SU-DHL-6 (cell line): ENCODE data around the gene SNX6.

Experiments used
- H2AFZ ChIP-seq: fragments of 200-600 bp; sonication (generic); 2 replicates; pipeline ENCODE4 v1.6.1; 2014; ENCODE audit warnings: low read depth, mild to moderate bottlenecking, moderate library complexity, mixed read lengths, antibody characterized with exemption, low read length; ENCODE audit not compliant: severe bottlenecking
- H3F3A ChIP-seq: fragments of 200-600 bp; shearing (Covaris generic); 2 replicates; pipeline ENCODE4 v1.6.0; 2016; ENCODE audit warnings: antibody characterized with exemption, mild to moderate bottlenecking; ENCODE audit not compliant: insufficient read depth
- H3K27ac ChIP-seq: fragments of 200-600 bp; sonication (generic); 2 replicates; pipeline ENCODE4 v1.5.1; 2016; ENCODE audit warnings: low read depth, mild to moderate bottlenecking, low read length, moderate library complexity, mixed read lengths
- H3K27me3 ChIP-seq: fragments of 200-600 bp; sonication (generic), shearing (Covaris generic); 2 replicates; pipeline ENCODE4 v1.6.0; 2014; ENCODE audit warnings: mild to moderate bottlenecking, low read length
- H3K36me3 ChIP-seq: fragments of 200-600 bp; sonication (generic); 2 replicates; pipeline ENCODE4 v1.6.1; 2014; ENCODE audit warnings: mild to moderate bottlenecking, low read length, mixed read lengths
- H3K4me2 ChIP-seq: fragments of 300-600, 200-600 bp; shearing (Covaris generic), sonication (generic); 2 replicates; pipeline ENCODE4 v1.6.0; 2014; ENCODE audit warnings: low read length, low read depth, mild to moderate bottlenecking; ENCODE audit not compliant: poor library complexity, severe bottlenecking
- H3K4me3 ChIP-seq: fragments of 200-600 bp; sonication (generic); 2 replicates; pipeline ENCODE4 v1.5.1; 2014; ENCODE audit warnings: antibody characterized with exemption, low read length, mild to moderate bottlenecking, mixed read lengths; ENCODE audit not compliant: insufficient read depth, poor library complexity, severe bottlenecking
- H3K79me2 ChIP-seq: fragments of 200-600 bp; sonication (generic); 2 replicates; pipeline ENCODE4 v1.6.1; 2014; ENCODE audit warnings: mild to moderate bottlenecking, low read length, moderate library complexity; ENCODE audit not compliant: insufficient read depth
- H3K9ac ChIP-seq: fragments of 200-600 bp; sonication (generic); 2 replicates; pipeline ENCODE4 v1.7.0; 2014; ENCODE audit warnings: mild to moderate bottlenecking, low read length
- H3K9me2 ChIP-seq: fragments of 200-600 bp; sonication (generic); replicated peaks from 2 replicates; pipeline ENCODE4 v1.6.1; 2014; ENCODE audit warnings: low read length; ENCODE audit not compliant: insufficient read depth
- H3K9me3 ChIP-seq: fragments of 200-600 bp; sonication (generic); 2 replicates; pipeline ENCODE4 v1.6.1; 2014; ENCODE audit warnings: low read length, mixed read lengths; ENCODE audit not compliant: insufficient read depth
- H4K20me1 ChIP-seq: fragments of 200-600 bp; sonication (generic); 2 replicates; pipeline ENCODE4 v1.6.1; 2014; ENCODE audit warnings: low read depth, mild to moderate bottlenecking, antibody characterized with exemption, low read length, moderate library complexity, mixed read lengths
- EZH2phosphoT487 ChIP-seq: fragments of 200-600 bp; sonication (generic), shearing (Covaris generic); conservative IDR thresholded peaks from 2 replicates; pipeline ENCODE4 v1.6.1; 2018; ENCODE audit warnings: mild to moderate bottlenecking, antibody characterized with exemption, low read length, moderate library complexity, mixed read lengths
- TF ChIP-seq, protein P1 (sequence below): fragments of 200-600 bp; sonication (generic); IDR thresholded peaks from one replicate; pipeline ENCODE4 v1.5.1; 2017; ENCODE audit warnings: antibody characterized with exemption, mild to moderate bottlenecking, low read length, moderate library complexity; ENCODE audit not compliant: insufficient read depth, poor library complexity, severe bottlenecking

The SNX6 gene

DNA sequence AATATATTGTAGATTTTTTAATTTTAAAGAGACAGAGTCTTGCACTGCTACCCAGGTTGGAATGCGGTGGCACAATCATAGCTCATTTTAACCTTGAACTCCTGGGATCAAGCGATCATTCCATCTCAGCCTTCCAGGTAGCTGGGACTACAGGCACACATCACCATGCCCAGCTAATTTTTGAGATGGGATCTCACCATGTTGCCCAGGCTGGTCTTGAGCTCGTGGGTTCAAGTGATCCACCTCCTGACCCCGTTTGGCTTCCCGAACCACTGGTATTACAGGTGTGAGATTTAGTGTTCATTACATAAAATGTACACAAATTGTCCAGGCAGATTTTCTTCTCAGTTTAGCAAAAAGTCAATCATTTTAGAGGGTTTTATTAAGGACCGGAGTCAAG lies 13.6 kb downstream of the SNX6 start:
- Histone ChIP-seq H3K9me2 (no peaks in the 10 kb centered on the region), H3K27me3 (no peaks in the 10 kb centered on the region), H3K36me3 (no peaks in the 10 kb centered on the region; the same call in 1 of the 2 replicates), H3K9ac (no peak overlapping the region), H3K79me2 (peaks cover 4% of the 10 kb centered on the region; the same call in 1 of the 2 replicates), H4K20me1 (no peaks in the 10 kb centered on the region), H2AFZ (no peak overlapping the region), H3K4me2 (no peak overlapping the region), H3K4me3 (no peak overlapping the region), H3F3A (no peaks in the 10 kb centered on the region), H3K27ac (no peak overlapping the region), H3K9me3 (no peaks in the 10 kb centered on the region)
- TF ChIP-seq, protein P1, sequence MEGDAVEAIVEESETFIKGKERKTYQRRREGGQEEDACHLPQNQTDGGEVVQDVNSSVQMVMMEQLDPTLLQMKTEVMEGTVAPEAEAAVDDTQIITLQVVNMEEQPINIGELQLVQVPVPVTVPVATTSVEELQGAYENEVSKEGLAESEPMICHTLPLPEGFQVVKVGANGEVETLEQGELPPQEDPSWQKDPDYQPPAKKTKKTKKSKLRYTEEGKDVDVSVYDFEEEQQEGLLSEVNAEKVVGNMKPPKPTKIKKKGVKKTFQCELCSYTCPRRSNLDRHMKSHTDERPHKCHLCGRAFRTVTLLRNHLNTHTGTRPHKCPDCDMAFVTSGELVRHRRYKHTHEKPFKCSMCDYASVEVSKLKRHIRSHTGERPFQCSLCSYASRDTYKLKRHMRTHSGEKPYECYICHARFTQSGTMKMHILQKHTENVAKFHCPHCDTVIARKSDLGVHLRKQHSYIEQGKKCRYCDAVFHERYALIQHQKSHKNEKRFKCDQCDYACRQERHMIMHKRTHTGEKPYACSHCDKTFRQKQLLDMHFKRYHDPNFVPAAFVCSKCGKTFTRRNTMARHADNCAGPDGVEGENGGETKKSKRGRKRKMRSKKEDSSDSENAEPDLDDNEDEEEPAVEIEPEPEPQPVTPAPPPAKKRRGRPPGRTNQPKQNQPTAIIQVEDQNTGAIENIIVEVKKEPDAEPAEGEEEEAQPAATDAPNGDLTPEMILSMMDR: no peak
- TF ChIP-seq EZH2phosphoT487: no peak

DNA sequence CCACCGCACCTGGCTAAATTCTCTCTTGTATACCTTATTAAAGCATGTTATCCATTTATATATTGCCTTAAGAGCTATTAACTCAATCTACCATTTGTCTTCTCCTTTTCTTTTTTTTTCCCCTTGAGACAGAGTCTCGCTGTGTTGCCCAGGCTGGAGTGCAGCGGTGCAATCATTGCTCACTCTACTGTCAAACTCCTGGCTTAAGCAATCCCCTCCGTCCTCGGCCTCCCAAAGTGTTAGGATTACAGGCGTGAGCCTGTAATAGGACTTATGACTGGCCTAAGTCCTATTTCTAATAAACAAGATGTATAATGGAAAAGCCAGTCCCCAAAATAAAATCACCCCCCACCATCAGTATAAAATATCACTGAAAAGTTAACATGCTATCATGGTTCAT lies 14.4 kb downstream of the SNX6 start:
- H3K27me3 ChIP-seq: no peaks in the 10 kb centered on the region

DNA sequence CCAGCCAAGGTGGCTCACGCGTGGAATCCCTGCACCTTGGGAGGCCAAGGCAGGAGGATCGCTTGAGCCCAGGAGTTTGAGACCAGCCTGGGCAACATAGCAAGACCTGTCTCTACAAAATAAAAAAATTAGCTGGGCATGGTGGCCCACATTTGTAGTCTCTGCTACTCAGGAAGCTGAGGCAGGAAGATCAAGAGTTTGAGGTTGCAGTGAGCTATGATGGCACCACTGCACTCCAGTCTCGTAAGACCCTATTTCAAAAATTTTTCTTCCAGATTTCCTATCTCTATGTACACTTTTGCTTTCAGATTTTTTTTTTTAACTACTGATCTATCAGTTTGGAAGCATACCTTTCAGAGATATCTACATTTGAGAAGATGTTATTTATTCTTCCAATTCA lies 15.3 kb downstream of the SNX6 start:
- TF ChIP-seq, protein P1: no peak
- TF ChIP-seq EZH2phosphoT487: no peak
- Histone ChIP-seq H3K36me3 (no peaks in the 10 kb centered on the region; the same call in 1 of the 2 replicates), H4K20me1 (no peaks in the 10 kb centered on the region), H3F3A (no peaks in the 10 kb centered on the region), H3K4me2 (no peak overlapping the region), H3K4me3 (no peak overlapping the region), H3K9me3 (no peaks in the 10 kb centered on the region), H3K9me2 (no peaks in the 10 kb centered on the region), H3K27me3 (no peaks in the 10 kb centered on the region), H3K27ac (no peak overlapping the region), H2AFZ (no peak overlapping the region), H3K9ac (no peak overlapping the region), H3K79me2 (no peaks in the 10 kb centered on the region; the same call in 1 of the 2 replicates)

More for the DNA sequence above, 14.4 kb downstream of the SNX6 start:
- TF ChIP-seq, protein P1: no peak
- no peak for TF ChIP-seq EZH2phosphoT487
- no peak overlapping the region for H3K4me2 ChIP-seq
- no peaks in the 10 kb centered on the region; the same call in 1 of the 2 replicates for H3K36me3 ChIP-seq
- H3F3A ChIP-seq: no peaks in the 10 kb centered on the region
- no peaks in the 10 kb centered on the region for H4K20me1 ChIP-seq
- H2AFZ ChIP-seq: no peak overlapping the region
- peaks cover 4% of the 10 kb centered on the region; the same call in 1 of the 2 replicates for H3K79me2 ChIP-seq
- no peaks in the 10 kb centered on the region for H3K9me2 ChIP-seq
- H3K9me3 ChIP-seq: no peaks in the 10 kb centered on the region
- H3K4me3 ChIP-seq: no peak overlapping the region
- H3K9ac ChIP-seq: no peak overlapping the region
- no peak overlapping the region for H3K27ac ChIP-seq
